ENCODE measurements around the gene TMEM182. TPM values are rescaled to one million over a fixed set of nuclear protein-coding genes. Genes with fewer than 3 reads are reported as not detected.

The TMEM182 gene
- total RNA-seq, 2 donors from 2014 or later, result 75.4 to 212 TPM

- TF ChIP-seq CTCF (IDR thresholded peaks at IDR 0.05), result no peak
- Histone ChIP-seq H3K4me3 (no peak overlapping the region), H3K27ac (no peak overlapping the region), H3K9me3 (no peaks in the 10 kb centered on the region), H3K27me3 (no peaks in the 10 kb centered on the region), H3K36me3 (peaks cover 28% of the 10 kb centered on the region), H3K4me1 (no peaks in the 10 kb centered on the region)
- no peak for DNase-seq (ENCODE audit: low spot score)
Measured at GRCh38 chr2:102726128-102727087, 35.4 kb upstream of the TMEM182 start.

- peaks cover 0 to 19% of the 10 kb centered on the region in 2 donors for H3K4me1 ChIP-seq
- TF ChIP-seq CTCF (IDR thresholded peaks at IDR 0.05), result no peak
- no peaks in the 10 kb centered on the region for H3K27me3 ChIP-seq
- no peak for DNase-seq (ENCODE audit: low spot score)
- peaks cover 5% of the 10 kb centered on the region for H3K36me3 ChIP-seq
- H3K27ac ChIP-seq, result peak overlapping the region in 1 of 2 donors; percentile 82
- H3K9me3 ChIP-seq, result no peaks in the 10 kb centered on the region
- peak overlapping the region; percentile 84 to 85 for H3K4me3 ChIP-seq
Measured at GRCh38 chr2:102735416-102736109, 26.3 kb upstream of the TMEM182 start.

DNA sequence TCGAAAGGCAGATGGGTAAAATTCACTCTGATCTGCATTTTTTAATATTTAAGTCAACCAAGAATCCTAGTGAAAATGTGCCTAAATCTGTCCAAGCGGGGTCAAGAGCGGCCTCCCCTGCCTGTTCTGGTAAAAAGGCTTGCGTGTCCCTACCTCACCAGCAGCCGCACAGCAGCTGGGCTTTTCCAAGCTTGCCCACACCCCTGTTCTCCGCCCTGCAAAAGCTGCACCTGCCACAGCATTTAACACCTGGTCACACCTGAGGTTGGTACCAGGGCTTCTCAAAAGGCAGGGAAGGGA lies 25.8 kb upstream of the TMEM182 start:
- H3K36me3 ChIP-seq, result peaks cover 5% of the 10 kb centered on the region
- H3K4me3 ChIP-seq, result peak overlapping the region; percentile 84 to 85
- H3K27me3 ChIP-seq, result no peaks in the 10 kb centered on the region
- peak overlapping the region; percentile 77 to 82 for H3K27ac ChIP-seq
- TF ChIP-seq CTCF (IDR thresholded peaks at IDR 0.05), result no peak
- peaks cover 0 to 19% of the 10 kb centered on the region in 2 donors for H3K4me1 ChIP-seq
- no peaks in the 10 kb centered on the region for H3K9me3 ChIP-seq
- DNase-seq (ENCODE audit: low spot score), result no peak

DNA sequence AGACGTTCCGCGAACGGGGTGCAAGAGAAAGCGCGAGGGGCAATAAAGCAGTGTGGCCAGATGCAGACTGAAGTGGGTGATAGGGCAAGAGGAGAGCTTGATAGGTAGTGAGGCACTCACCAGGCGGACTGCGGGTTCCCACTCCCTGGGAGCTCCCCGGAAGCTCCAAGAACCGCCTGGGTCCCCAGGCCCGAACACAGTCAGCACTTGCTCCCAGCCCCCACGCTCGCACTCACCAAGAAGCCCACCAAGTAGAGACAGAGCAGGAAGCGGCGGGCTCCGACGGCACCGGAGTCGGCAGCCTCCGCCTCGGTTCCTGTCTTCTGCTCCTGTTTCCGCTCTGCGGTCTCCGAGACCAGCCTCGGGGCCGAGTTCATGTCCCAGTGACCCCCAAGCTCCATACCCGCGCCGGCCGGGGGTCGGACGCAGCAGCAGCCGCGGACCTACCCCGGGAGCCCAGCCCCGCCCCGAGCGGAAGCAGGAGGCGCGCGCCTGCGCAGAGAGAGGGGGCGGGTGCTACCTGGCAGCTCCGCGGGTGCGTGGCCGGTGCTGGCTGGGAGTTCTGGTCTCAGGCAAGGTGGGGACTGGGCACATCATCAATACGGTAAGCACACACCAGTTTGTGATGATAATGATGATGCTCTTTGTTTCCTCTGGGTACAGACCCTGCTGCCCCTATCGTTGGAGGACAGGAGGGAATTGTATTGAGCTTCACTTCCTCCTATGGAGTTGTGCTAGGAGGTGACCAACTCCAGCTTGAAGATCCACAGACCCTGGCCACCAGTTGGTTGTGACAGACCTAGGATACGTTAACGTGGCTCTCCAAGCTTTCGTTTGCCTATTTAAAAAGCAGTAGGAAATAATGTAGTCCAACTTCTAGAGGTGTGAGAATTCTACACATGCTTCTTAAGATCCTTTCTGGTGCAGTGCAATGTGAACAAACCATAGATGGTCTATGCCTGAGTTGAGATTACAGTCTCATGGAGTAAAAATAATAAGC lies 25.1 kb upstream of the TMEM182 start:
- no peaks in the 10 kb centered on the region for H3K9me3 ChIP-seq
- peaks cover 0 to 19% of the 10 kb centered on the region in 2 donors for H3K4me1 ChIP-seq
- H3K4me3 ChIP-seq, result peak overlapping the region; percentile 84 to 85
- TF ChIP-seq CTCF (IDR thresholded peaks at IDR 0.05), result peak in 1 of 2 donors; percentile 14
- DNase-seq (ENCODE audit: low spot score), result peak; percentile 76
- peaks cover 2% of the 10 kb centered on the region for H3K36me3 ChIP-seq
- H3K27me3 ChIP-seq, result no peaks in the 10 kb centered on the region
- peak overlapping the region; percentile 77 to 82 for H3K27ac ChIP-seq

DNA sequence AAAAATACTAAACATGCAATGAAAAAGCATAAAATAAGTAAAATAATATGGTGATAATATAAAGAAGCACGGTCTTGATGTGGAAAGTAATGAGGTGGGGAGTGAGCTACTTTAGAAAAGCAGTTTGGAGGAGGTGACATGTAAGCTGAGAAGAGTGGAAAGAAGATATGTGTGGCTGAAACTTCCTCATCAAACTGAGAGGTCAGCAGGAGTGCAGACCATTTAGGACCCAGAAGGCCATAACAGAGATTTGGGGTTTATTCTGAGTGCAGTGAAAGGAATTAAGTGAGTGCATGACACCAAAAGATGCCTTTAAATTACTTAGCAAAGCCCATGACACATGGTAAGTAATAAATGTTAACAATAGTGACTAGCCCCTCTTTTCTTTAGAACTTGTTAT lies 24.4 kb upstream of the TMEM182 start:
- Histone ChIP-seq H3K36me3 (no peaks in the 10 kb centered on the region), H3K27ac (no peak overlapping the region), H3K27me3 (no peaks in the 10 kb centered on the region), H3K4me1 (peaks cover 0 to 19% of the 10 kb centered on the region in 2 donors), H3K4me3 (no peak overlapping the region), H3K9me3 (no peaks in the 10 kb centered on the region)
- no peak for TF ChIP-seq CTCF (IDR thresholded peaks at IDR 0.05)
- DNase-seq (ENCODE audit: low spot score), result no peak

Data from right atrium auricular region (tissue), 2 donors.